Cardiac muscle cell (in vitro differentiated cells and primary cell): ENCODE data around the gene EFHC1. TPM values are rescaled to one million over a fixed set of nuclear protein-coding genes. Genes with fewer than 3 reads are reported as not detected.

Source experiments
- DNase-seq, 2 donors: peaks; one replicate each; pipeline versions ENCODE4 v3.0.0 to v3.0.0-alpha.2; 2010 to 2017; ENCODE audit warnings: low read depth in 1 of 2, low spot score in 1 of 2
- H3K27ac ChIP-seq: fragments of 200-600 bp; sonication (generic); 2 replicates; pipeline ENCODE4 v1.5.1; 2016
- H3K27me3 ChIP-seq: fragments of 200-600 bp; sonication (generic); 2 replicates; pipeline ENCODE4 v1.6.0; 2016; ENCODE audit warnings: control low read depth
- H3K36me3 ChIP-seq: fragments of 200-600 bp; sonication (generic); 2 replicates; pipeline ENCODE4 v1.5.1; 2016; ENCODE audit warnings: control low read depth
- H3K4me1 ChIP-seq: fragments of 200-600 bp; sonication (generic); 2 replicates; pipeline ENCODE4 v1.8.1; 2017; ENCODE audit warnings: low read depth, mild to moderate bottlenecking, mixed run types
- H3K4me3 ChIP-seq: fragments of 200-600 bp; sonication (generic); 2 replicates; pipeline ENCODE4 v1.5.1; 2016; ENCODE audit warnings: mild to moderate bottlenecking
- H3K9me3 ChIP-seq: fragments of 200-600 bp; sonication (generic); 2 replicates; pipeline ENCODE4 v1.5.1; 2017; ENCODE audit warnings: low read depth, mild to moderate bottlenecking, control low read depth
- polyA plus RNA-seq: library from polyadenylated mRNA; unstranded; fragments of >200 nt; fragmentation: Nextera tagmentation; extraction: Ambion mirVana; gene quantifications from 2 replicates; pipeline ENCODE4 v1.2.1, GENCODE V29; 2016
- total RNA-seq: library from RNA; depleted of rRNA; stranded (reverse); fragments of >200 nt; gene quantifications from 2 replicates; pipeline ENCODE4 v1.2.3, GENCODE V29; 2016
- TF ChIP-seq, protein P1 (sequence below): IDR thresholded peaks from 2 replicates; pipeline ENCODE4 v1.5.1; 2012; ENCODE audit warnings: low read depth, mild to moderate bottlenecking, low read length

The EFHC1 gene
- total and polyA plus RNA-seq, 2 experiments from 2014 or later = 21.0 to 22.7 TPM

DNA sequence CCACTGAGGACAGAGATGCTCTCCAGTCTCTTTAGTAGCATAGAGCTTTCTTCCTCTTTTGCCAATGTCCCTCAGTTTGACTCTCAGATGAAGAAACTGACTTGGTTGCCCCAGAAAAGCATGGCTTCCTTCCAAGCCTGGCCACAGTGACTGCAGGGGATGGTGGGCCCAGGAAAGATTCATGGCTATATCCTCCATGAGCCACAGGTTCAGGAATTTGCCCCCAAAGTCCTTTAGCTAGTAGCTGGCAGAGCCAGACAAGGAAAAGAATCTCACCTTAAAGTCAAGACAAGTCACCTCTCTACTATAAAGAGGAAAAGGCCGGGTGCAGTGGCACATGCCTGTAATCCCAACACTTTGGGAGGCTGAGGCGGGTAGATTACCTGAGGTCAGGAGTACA lies 113.3 kb downstream of the EFHC1 start:
- Histone ChIP-seq H3K4me3 (no peak overlapping the region), H3K4me1 (no peaks in the 10 kb centered on the region), H3K27me3 (no peaks in the 10 kb centered on the region), H3K9me3 (no peaks in the 10 kb centered on the region), H3K36me3 (no peaks in the 10 kb centered on the region), H3K27ac (no peak overlapping the region)
- no peak for DNase-seq
- TF ChIP-seq, protein P1, sequence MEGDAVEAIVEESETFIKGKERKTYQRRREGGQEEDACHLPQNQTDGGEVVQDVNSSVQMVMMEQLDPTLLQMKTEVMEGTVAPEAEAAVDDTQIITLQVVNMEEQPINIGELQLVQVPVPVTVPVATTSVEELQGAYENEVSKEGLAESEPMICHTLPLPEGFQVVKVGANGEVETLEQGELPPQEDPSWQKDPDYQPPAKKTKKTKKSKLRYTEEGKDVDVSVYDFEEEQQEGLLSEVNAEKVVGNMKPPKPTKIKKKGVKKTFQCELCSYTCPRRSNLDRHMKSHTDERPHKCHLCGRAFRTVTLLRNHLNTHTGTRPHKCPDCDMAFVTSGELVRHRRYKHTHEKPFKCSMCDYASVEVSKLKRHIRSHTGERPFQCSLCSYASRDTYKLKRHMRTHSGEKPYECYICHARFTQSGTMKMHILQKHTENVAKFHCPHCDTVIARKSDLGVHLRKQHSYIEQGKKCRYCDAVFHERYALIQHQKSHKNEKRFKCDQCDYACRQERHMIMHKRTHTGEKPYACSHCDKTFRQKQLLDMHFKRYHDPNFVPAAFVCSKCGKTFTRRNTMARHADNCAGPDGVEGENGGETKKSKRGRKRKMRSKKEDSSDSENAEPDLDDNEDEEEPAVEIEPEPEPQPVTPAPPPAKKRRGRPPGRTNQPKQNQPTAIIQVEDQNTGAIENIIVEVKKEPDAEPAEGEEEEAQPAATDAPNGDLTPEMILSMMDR = no peak

DNA sequence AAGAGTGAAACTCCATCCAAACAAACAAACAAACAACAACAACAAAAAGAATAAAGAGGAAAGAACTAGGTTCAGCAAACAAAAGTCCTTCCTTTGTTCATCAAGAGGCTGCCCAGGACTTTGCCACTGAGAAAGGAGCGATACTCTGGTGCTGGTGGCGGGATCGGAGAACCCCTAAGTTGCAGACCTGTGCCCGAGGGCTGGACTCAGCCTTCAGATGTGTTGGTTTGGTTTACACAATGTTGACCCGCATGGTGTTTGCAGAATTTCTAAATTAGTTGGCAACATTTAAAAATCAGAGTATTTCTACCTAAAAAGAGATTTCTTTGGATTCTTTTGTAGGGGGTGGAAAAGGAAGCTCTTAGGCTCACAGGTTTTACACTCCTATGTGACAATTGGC lies 114.2 kb downstream of the EFHC1 start:
- H3K27me3 ChIP-seq = no peaks in the 10 kb centered on the region
- no peak overlapping the region for H3K27ac ChIP-seq
- no peak overlapping the region for H3K4me3 ChIP-seq
- H3K4me1 ChIP-seq = no peaks in the 10 kb centered on the region
- DNase-seq = no peak
- TF ChIP-seq, protein P1 = no peak
- H3K9me3 ChIP-seq = no peaks in the 10 kb centered on the region
- H3K36me3 ChIP-seq = no peaks in the 10 kb centered on the region

DNA sequence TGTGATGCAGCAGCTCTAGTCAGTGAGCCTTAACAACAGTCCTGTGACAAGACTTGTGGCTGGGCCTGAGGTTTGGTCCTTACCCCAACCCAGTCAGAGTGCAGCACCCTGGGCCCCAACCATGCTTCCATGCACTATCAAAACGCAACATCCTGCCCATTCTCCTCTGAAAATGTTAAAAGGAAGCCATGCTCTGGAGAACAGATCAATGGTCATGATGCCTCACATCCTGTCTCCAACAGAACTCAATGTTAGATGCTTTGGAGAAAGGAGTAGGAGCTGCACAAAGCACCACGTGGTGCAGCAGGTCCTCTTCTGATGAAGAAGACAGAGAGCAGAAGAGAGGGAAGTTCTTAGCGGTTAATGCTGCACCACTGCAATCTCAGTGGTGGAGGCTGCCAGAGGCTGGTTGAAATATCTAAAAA lies 114.8 kb downstream of the EFHC1 start:
- DNase-seq = no peak
- Histone ChIP-seq H3K4me3 (no peak overlapping the region), H3K9me3 (no peaks in the 10 kb centered on the region), H3K27ac (no peak overlapping the region), H3K4me1 (no peaks in the 10 kb centered on the region), H3K27me3 (no peaks in the 10 kb centered on the region), H3K36me3 (no peaks in the 10 kb centered on the region)
- TF ChIP-seq, protein P1 = no peak

DNA sequence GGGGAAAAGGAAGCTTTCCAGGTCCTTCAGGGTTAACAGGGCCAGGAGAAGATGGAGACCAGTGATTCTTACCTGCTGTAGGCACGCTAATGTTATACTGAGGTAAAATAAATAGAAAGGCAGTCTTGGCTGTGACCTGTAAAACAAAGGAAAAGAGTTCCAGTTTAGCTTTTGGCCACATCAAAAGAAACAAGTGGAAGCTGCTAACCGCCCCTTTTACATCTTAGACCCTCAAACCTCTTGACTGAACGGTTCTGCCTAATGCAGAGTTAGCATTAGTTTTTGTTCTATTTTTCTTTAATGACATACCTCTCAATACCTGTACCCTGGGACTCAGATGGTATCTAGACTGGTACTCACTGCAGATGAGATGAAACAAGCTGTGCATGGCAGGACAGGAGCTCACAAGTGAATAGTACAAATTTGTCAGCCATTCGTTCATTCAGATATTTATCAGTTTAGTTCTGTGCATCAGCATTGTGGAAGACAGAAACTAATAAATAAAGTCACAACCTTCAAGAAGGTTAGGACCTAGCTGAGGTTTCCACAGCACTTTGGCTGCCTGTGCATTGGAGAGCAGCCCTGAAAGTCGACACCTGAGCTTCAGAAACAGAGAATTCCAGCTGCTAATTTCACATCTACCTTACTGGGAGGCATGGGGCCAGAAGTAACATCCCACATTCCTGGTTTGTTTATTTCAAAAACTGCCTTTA lies 115.7 kb downstream of the EFHC1 start:
- H3K27me3 ChIP-seq = no peaks in the 10 kb centered on the region
- H3K27ac ChIP-seq = no peak overlapping the region
- H3K4me3 ChIP-seq = no peak overlapping the region
- H3K4me1 ChIP-seq = no peaks in the 10 kb centered on the region
- H3K9me3 ChIP-seq = no peaks in the 10 kb centered on the region
- no peak for DNase-seq
- TF ChIP-seq, protein P1 = no peak
- H3K36me3 ChIP-seq = no peaks in the 10 kb centered on the region

DNA sequence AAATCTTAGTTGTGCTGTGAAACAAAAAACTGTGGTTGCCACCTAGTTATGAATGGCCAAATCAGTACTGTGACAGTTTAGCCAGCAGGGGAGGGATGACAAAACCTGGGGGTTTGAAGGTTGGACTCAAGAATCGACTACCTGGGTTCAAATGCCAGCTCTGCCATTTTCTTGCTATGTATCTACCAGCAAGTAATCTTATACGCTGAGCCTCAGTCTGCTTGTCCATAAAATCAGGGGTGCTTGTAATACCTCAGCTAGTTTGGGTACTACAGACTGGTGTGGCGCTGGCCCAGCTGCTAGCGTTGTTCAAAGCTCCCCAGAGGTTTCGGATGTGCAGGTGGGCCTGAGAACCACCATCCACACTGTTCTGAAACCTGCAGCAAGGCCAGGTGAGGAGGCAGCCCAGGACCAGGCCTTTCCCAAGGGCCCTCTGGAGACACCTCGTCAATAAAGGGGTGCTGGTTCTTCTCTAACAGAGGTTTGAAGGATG lies 116.3 kb downstream of the EFHC1 start:
- Histone ChIP-seq H3K4me3 (no peak overlapping the region), H3K4me1 (no peaks in the 10 kb centered on the region), H3K27me3 (no peaks in the 10 kb centered on the region), H3K36me3 (no peaks in the 10 kb centered on the region), H3K9me3 (no peaks in the 10 kb centered on the region), H3K27ac (no peak overlapping the region)
- TF ChIP-seq, protein P1 = no peak
- no peak for DNase-seq
